Trophoblast cell (in vitro differentiated cells and primary cell): ENCODE data around the gene CAMSAP2.

Source experiments
- DNase-seq, 2 donors: peaks; one replicate each; pipeline ENCODE4 v3.0.0-alpha.2; 2016
- H2AFZ ChIP-seq: 2 replicates; pipeline ENCODE4 v1.6.1; 2013; ENCODE audit warnings: low read length, moderate library complexity, mild to moderate bottlenecking; ENCODE audit not compliant: insufficient read depth, poor library complexity
- H2AK5ac ChIP-seq: 2 replicates; pipeline ENCODE4 v1.6.1; 2013; ENCODE audit warnings: mild to moderate bottlenecking, low read length
- H2BK120ac ChIP-seq: 2 replicates; pipeline ENCODE4 v1.6.1; 2013; ENCODE audit warnings: low read length, mild to moderate bottlenecking, moderate library complexity; ENCODE audit not compliant: insufficient read depth, poor library complexity
- H2BK12ac ChIP-seq: 2 replicates; pipeline ENCODE4 v1.6.1; 2013; ENCODE audit warnings: mild to moderate bottlenecking, low read length, moderate library complexity
- H2BK5ac ChIP-seq: 2 replicates; pipeline ENCODE4 v1.6.1; 2013; ENCODE audit warnings: low read length, low read depth, moderate library complexity, mild to moderate bottlenecking; ENCODE audit not compliant: poor library complexity
- H3K14ac ChIP-seq: 2 replicates; pipeline ENCODE4 v1.6.1; 2013; ENCODE audit warnings: mild to moderate bottlenecking, low read length
- H3K18ac ChIP-seq: 2 replicates; pipeline ENCODE4 v1.6.1; 2013; ENCODE audit warnings: mild to moderate bottlenecking, low read length
- H3K23ac ChIP-seq: 2 replicates; pipeline ENCODE4 v1.6.1; 2013; ENCODE audit warnings: low read length
- H3K27ac ChIP-seq: 2 replicates; pipeline ENCODE4 v1.5.1; 2013; ENCODE audit warnings: low read depth, mild to moderate bottlenecking, inconsistent platforms, low read length, moderate library complexity
- H3K27me3 ChIP-seq: 2 replicates; pipeline ENCODE4 v1.6.1; 2013; ENCODE audit warnings: inconsistent platforms, mild to moderate bottlenecking, low read length, moderate library complexity; ENCODE audit not compliant: insufficient read depth
- H3K36me3 ChIP-seq, 2 experiments: 1 replicate in 1 of 2; 2 replicates in 1 of 2; pipeline ENCODE4 v1.6.1; 2013; ENCODE audit warnings: low read length in 2 of 2, mild to moderate bottlenecking in 2 of 2, moderate library complexity in 1 of 2; ENCODE audit not compliant: insufficient read depth in 2 of 2, control insufficient read depth in 1 of 2
- H3K4ac ChIP-seq: 2 replicates; pipeline ENCODE4 v1.6.1; 2013; ENCODE audit warnings: low read depth, mild to moderate bottlenecking, low read length, moderate library complexity
- H3K4me1 ChIP-seq, 2 experiments: 1 replicate in 1 of 2; 2 replicates in 1 of 2; pipeline ENCODE4 v1.6.1; 2013; ENCODE audit warnings: low read length in 2 of 2, mild to moderate bottlenecking in 2 of 2, moderate library complexity in 1 of 2; ENCODE audit not compliant: insufficient read depth in 2 of 2, control insufficient read depth in 1 of 2
- H3K4me2 ChIP-seq: 2 replicates; pipeline ENCODE4 v1.6.1; 2013; ENCODE audit warnings: inconsistent platforms, mild to moderate bottlenecking, low read length, moderate library complexity
- H3K4me3 ChIP-seq: 2 replicates; pipeline ENCODE4 v1.5.1; 2013; ENCODE audit warnings: mild to moderate bottlenecking, low read depth, low read length, inconsistent platforms
- H3K79me1 ChIP-seq: one replicate; pipeline ENCODE4 v1.6.1; 2013; ENCODE audit warnings: low read length
- H3K79me2 ChIP-seq: 2 replicates; pipeline ENCODE4 v1.6.1; 2013; ENCODE audit warnings: low read length, mild to moderate bottlenecking; ENCODE audit not compliant: control insufficient read depth, insufficient read depth, poor library complexity
- H3K9ac ChIP-seq: 2 replicates; pipeline ENCODE4 v1.6.1; 2013; ENCODE audit warnings: mild to moderate bottlenecking, low read length
- H3K9me3 ChIP-seq: 2 replicates; pipeline ENCODE4 v1.6.1; 2013; ENCODE audit warnings: low read depth, mild to moderate bottlenecking, control low read depth, inconsistent platforms, low read length; ENCODE audit not compliant: insufficient read depth
- H4K12ac ChIP-seq: 2 replicates; pipeline ENCODE4 v1.6.1; 2013; ENCODE audit warnings: low read depth, mild to moderate bottlenecking, low read length, moderate library complexity
- H4K8ac ChIP-seq: 2 replicates; pipeline ENCODE4 v1.6.1; 2013; ENCODE audit warnings: low read depth, mild to moderate bottlenecking, low read length, moderate library complexity
- H4K91ac ChIP-seq: one replicate; pipeline ENCODE4 v1.6.1; 2013; ENCODE audit warnings: low read depth, mild to moderate bottlenecking, low read length, moderate library complexity
- WGBS: extraction: QIAGEN DNeasy Blood & Tissue Kit; methylation state at CpG from one replicate; pipeline ENCODE4 v1.1.7; 2013; ENCODE audit warnings: missing lambda C conversion rate; ENCODE audit not compliant: insufficient read length, insufficient coverage; ENCODE audit errors: extremely low coverage; 5-methylcytosine and 5-hydroxymethylcytosine counted together

Gene CAMSAP2

DNA sequence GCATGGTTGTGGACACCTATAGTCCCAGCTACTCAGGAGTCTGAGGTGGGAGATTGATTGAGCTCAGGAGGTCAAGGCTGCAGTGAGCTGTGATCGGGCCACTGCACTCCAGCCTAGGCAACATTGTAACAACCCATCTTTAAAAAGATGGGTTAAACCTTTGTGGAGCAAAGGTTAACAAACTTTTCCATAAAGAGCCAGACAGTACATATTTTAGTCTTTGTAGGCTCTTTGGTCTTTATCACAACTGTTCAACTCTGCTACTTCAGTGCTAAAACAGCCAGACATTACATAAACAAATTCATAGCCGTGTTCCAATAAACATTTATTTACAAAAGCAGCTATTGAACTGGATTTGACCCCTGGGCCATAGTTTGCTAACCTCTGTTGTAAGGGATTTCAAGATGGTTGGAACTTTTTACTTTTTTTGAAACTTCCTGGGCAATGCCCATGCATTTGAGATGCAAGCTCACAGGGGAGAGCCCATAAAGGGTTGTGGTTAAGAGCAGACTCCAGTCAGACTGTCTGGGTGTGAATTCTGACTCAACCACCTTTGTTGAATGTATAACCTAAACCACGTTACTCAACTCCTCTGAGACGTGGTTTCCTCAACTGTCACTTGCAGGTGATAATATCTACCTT is 166.8 kb downstream of the CAMSAP2 start:
- H2BK12ac ChIP-seq: no peak overlapping the region
- no peak overlapping the region for H2BK120ac ChIP-seq
- peaks cover 44 to 60% of the 10 kb centered on the region in 2 experiments for H3K36me3 ChIP-seq
- no peak overlapping the region for H2BK5ac ChIP-seq
- no peak overlapping the region for H3K23ac ChIP-seq
- no peak overlapping the region for H4K91ac ChIP-seq
- no peak overlapping the region for H3K14ac ChIP-seq
- peaks cover 2% of the 10 kb centered on the region for H3K9me3 ChIP-seq
- H3K4me3 ChIP-seq: no peak overlapping the region
- H3K79me2 ChIP-seq: no peaks in the 10 kb centered on the region
- no peaks in the 10 kb centered on the region for H3K27me3 ChIP-seq
- H3K4ac ChIP-seq: no peak overlapping the region
- H2AFZ ChIP-seq: no peak overlapping the region
- H3K79me1 ChIP-seq: peaks cover 2% of the 10 kb centered on the region
- H3K4me2 ChIP-seq: no peak overlapping the region
- H2AK5ac ChIP-seq: no peak overlapping the region
- no peak overlapping the region for H4K12ac ChIP-seq
- peak; percentile 68 to 81 for DNase-seq
- H3K4me1 ChIP-seq: peaks cover 20 to 28% of the 10 kb centered on the region in 2 experiments
- peak overlapping the region; percentile 14 for H3K27ac ChIP-seq
- H3K18ac ChIP-seq: no peak overlapping the region
- no peak overlapping the region for H4K8ac ChIP-seq
- H3K9ac ChIP-seq: no peak overlapping the region
- no CpG with 5 or more reads among the region's 4 CpGs for WGBS

DNA sequence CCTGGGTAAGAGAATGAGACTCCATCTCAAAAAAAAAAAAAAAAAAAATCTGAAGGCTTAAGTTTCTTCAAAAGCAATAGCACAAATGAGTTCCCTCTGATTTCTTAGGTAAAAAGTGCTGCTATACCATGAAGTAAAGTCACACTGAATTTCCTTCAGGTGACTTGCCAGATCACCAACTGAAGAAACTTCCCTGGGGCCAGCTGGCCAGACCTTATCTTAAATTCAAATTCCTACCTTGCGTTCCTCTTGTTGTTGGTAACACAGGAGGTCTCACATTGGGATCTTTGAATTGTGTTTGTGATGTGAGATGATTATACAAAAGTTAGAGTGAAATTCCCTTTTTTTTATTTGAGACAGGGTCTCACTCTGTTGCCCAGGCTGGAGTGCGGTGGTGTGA is 167.8 kb downstream of the CAMSAP2 start:
- Histone ChIP-seq H3K4ac (no peak overlapping the region), H2BK5ac (no peak overlapping the region), H2AK5ac (no peak overlapping the region), H3K4me3 (no peak overlapping the region), H3K4me1 (peaks cover 12 to 23% of the 10 kb centered on the region in 2 experiments), H4K91ac (no peak overlapping the region), H3K27ac (no peak overlapping the region), H2AFZ (no peak overlapping the region), H3K14ac (no peak overlapping the region), H2BK12ac (no peak overlapping the region), H3K23ac (no peak overlapping the region), H4K8ac (no peak overlapping the region), H3K27me3 (no peaks in the 10 kb centered on the region), H2BK120ac (no peak overlapping the region), H3K18ac (no peak overlapping the region), H4K12ac (no peak overlapping the region), H3K79me2 (no peaks in the 10 kb centered on the region), H3K9ac (no peak overlapping the region), H3K4me2 (no peak overlapping the region), H3K36me3 (peaks cover 42 to 59% of the 10 kb centered on the region in 2 experiments), H3K79me1 (peaks cover 2% of the 10 kb centered on the region), H3K9me3 (peaks cover 2% of the 10 kb centered on the region)
- no CpG with 5 or more reads among the region's 2 CpGs for WGBS
- peak; percentile 83 to 91 for DNase-seq

DNA sequence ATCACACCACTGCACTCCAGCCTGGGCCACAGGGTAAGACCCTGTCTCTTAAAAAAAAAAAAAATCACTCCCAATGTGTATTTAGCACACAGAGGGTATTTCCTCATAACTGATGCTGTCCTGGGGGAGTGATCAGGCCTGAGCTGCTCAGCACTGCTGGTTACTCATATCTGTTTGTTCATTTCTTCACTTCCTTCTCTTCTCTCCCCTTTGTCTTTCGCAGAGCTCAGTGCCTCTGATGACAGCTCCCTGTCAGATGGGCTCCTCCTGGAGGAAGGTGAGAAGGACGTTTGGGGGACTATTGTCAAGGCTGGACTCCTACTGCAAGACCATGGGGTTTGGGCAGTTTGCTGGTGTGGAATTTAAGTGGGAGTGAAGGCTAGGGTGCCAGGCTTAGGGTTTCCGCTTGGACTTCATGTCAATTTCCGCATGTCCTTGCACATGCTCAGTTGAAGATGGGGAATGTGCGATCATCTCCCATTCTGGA is 169.0 kb downstream of the CAMSAP2 start:
- Histone ChIP-seq H2AFZ (no peak overlapping the region), H3K14ac (peak overlapping the region; percentile 59), H3K4me3 (no peak overlapping the region), H3K4me1 (peaks cover 8 to 14% of the 10 kb centered on the region in 2 experiments), H2BK12ac (peak overlapping the region; percentile 50), H3K36me3 (peaks cover 39 to 59% of the 10 kb centered on the region in 2 experiments), H3K79me1 (peaks cover under 1% of the 10 kb centered on the region), H4K12ac (no peak overlapping the region), H3K18ac (peak overlapping the region; percentile 59), H3K23ac (no peak overlapping the region), H3K27me3 (no peaks in the 10 kb centered on the region), H3K4ac (no peak overlapping the region), H4K8ac (no peak overlapping the region), H2BK120ac (no peak overlapping the region), H3K27ac (no peak overlapping the region), H3K9me3 (peaks cover under 1% of the 10 kb centered on the region), H2BK5ac (peak overlapping the region; percentile 33), H4K91ac (peak overlapping the region; percentile 18), H3K4me2 (no peak overlapping the region), H3K9ac (no peak overlapping the region), H2AK5ac (peak overlapping the region; percentile 78), H3K79me2 (no peaks in the 10 kb centered on the region)
- WGBS: no CpG with 5 or more reads among the region's 5 CpGs
- no peak for DNase-seq

DNA sequence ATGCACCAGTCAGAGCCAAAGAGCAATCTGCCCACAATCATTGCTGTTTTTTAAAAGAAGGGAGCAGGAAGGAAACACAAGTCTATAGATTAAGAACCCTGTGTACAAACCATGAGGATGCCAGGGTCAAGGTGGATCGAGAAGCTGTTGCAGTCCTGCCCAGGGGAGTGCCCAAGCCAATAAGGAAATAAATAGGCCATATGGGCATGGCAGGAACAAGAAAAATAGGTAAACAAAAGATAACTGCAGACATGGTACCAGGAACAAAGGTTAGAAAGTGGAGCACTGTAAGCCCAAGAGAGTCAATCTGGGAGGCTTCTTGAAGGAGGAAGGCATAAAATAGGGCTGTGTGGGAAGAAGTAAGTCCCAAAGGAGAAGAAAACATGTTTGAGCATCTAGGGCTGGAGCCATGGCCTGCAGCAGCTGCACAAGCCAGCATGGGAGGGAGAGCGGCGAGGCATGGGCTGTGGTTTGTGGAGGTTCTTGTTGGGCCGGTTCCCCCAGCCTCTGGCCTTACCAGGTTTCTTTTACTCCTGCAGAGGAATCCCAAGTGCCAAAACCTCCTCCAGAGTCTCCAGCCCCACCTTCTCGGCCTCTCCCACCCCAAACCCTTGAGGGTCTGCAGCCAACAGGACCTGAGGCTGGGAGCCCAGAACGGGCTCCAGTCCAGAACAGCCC is 169.6 kb downstream of the CAMSAP2 start:
- no peak overlapping the region for H3K23ac ChIP-seq
- H2AK5ac ChIP-seq: no peak overlapping the region
- no peak overlapping the region for H3K4me3 ChIP-seq
- H3K36me3 ChIP-seq: peaks cover 41 to 61% of the 10 kb centered on the region in 2 experiments
- no peak overlapping the region for H3K18ac ChIP-seq
- peak overlapping the region; percentile 33 for H2BK5ac ChIP-seq
- H3K14ac ChIP-seq: no peak overlapping the region
- H3K4me1 ChIP-seq: peaks cover 8 to 11% of the 10 kb centered on the region in 2 experiments
- no peaks in the 10 kb centered on the region for H3K9me3 ChIP-seq
- WGBS: no CpG with 5 or more reads among the region's 6 CpGs
- H3K79me2 ChIP-seq: no peaks in the 10 kb centered on the region
- H4K12ac ChIP-seq: no peak overlapping the region
- H2BK120ac ChIP-seq: no peak overlapping the region
- H3K27ac ChIP-seq: no peak overlapping the region
- no peak overlapping the region for H2BK12ac ChIP-seq
- no peak overlapping the region for H3K4me2 ChIP-seq
- H3K9ac ChIP-seq: no peak overlapping the region
- H3K4ac ChIP-seq: no peak overlapping the region
- H2AFZ ChIP-seq: no peak overlapping the region
- no peak overlapping the region for H4K8ac ChIP-seq
- H3K79me1 ChIP-seq: no peaks in the 10 kb centered on the region
- H4K91ac ChIP-seq: peak overlapping the region; percentile 18
- H3K27me3 ChIP-seq: no peaks in the 10 kb centered on the region
- peak; percentile 79 to 80 for DNase-seq
